HG03575 (cell line): ENCODE data around the gene FCHSD1.

Experiments used
- ATAC-seq: cut with Tn5 transposase; IDR thresholded peaks from one replicate; pipeline ENCODE4 v1.9.1; 2021; ENCODE audit not compliant: unreplicated experiment, insufficient number of reproducible peaks, low FRiP score; ENCODE audit errors: extremely low read depth

The FCHSD1 gene

GRCh38 chr5:141598391-141599345 lies 52.5 kb downstream of the FCHSD1 start:
- no peak for ATAC-seq

DNA sequence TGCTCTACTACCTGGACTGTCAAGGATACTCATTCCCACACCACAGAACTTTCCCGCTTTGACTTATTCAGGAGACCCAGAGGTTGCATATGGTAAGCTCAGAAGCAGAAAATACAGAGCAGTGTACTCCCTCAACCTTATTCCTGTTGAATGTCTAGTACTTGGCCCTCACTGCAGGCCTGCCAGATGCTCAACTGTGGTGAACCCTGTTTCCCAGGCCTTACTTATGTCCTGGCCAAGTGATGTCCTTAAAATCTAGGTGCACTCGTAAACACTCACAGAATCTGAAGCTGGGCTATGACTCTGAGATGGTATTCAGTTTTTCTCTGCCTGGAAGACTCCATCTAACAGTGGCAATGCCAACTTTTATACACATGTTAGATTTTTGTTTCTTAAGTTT lies 53.4 kb downstream of the FCHSD1 start:
- ATAC-seq = no peak

GRCh38 chr5:141597394-141597793 lies 53.8 kb downstream of the FCHSD1 start:
- no peak for ATAC-seq

DNA sequence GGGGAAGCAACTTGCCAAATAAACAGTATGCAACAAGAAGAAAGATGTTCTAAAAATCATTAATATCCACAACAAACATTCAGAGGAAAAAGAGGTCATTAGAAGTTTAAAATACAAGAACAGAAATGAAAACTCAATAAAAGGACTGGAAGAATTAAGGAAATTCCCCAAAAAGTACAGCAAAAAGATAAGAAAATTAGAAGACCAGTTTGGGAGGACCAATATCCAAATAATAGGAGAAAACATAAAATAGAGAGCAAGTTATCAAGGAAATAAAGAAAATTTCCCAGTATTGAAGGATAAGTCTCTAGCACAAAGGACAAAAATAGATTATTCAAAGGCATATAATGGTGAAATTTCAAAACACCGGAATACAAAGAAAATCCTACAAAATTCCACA lies 54.4 kb downstream of the FCHSD1 start:
- ATAC-seq = no peak

DNA sequence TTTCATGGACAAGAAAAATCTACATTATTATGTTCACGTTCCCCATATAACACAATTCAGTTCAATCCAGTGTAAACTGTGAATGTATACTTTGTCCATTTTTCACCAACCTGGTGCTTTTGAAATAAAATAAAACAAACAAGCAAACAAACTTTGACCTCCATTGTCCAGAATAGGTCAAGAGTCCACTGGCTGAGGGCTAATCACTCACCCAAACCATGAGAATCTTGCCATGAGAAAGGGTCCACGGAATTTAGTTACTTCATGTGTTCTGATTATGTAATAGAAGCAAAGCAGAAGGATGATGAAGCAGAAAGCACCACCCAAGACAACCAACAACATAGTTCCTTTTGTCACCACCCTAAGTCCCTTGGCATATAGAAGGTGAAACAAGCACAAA lies 61.1 kb downstream of the FCHSD1 start:
- ATAC-seq = no peak
